HepG2 (cell line): ENCODE measurements around the gene PCSK6. TPM values are rescaled to one million over a fixed set of nuclear protein-coding genes. Genes with fewer than 3 reads are reported as not detected.
"Not testable (repeated sequence)": the region's sequence is repeated elsewhere in the genome, so short reads cannot be mapped to it uniquely, and the experiment has no call there.

ENCODE experiments used
- ATAC-seq: fragments of 200-7000 bp; cut with Tn5 transposase; 3 replicates; pipeline ENCODE4 v1.9.1; 2020; ENCODE audit warnings: mild to moderate bottlenecking, moderate library complexity
- BruUV-seq: library from RNA; stranded (reverse); fragments of 400-500 nt; replicated peaks from 2 replicates; lab custom pipeline; 2021; lab: Mats Ljungman, UMichigan
- CTCF ChIA-PET: fragments of 300-600 bp; formaldehyde crosslinking; extraction: SDS; loops from one replicate; lab custom pipeline; 2021; ENCODE audit warnings: low total read pairs, inconsistent platforms, low intra/inter-chr PET ratio; lab: Yijun Ruan, JAX
- POLR2A ChIA-PET: fragments of 350-600 bp; sonication (Branson Sonifier 250); formaldehyde crosslinking; loops from one replicate; lab custom pipeline; 2020; ENCODE audit warnings: antibody characterized with exemption, inconsistent platforms; lab: Yijun Ruan, JAX
- DNase-seq: peaks from one replicate; pipeline ENCODE4 v3.0.0-alpha.2; 2015; ENCODE audit warnings: low spot score
- FAIRE-seq: peaks from 3 replicates; lab custom pipeline; 2011; peaks lifted over from hg19 to GRCh38; lab: Jason Lieb, UNC
- H2AFZ ChIP-seq: one replicate; pipeline ENCODE4 v1.6.1; 2011; ENCODE audit warnings: low read length, inconsistent platforms
- H3K27ac ChIP-seq: fragments of 300-600 bp; 3 replicates; pipeline ENCODE4 v1.8.0; 2011; ENCODE audit warnings: mixed run types, mild to moderate bottlenecking, mixed read lengths, low read length, inconsistent platforms; ENCODE audit not compliant: insufficient read depth; ENCODE audit errors: extremely low read length
- H3K27me3 ChIP-seq, 2 experiments: fragments of 200-600 bp in 1 of 2; 2 replicates in 1 of 2; 3 replicates in 1 of 2; pipeline versions ENCODE4 v1.6.0 to v1.8.0; 2011; ENCODE audit warnings: low read length in 2 of 2, mild to moderate bottlenecking in 2 of 2, moderate library complexity in 2 of 2, inconsistent platforms in 1 of 2; ENCODE audit not compliant: insufficient read depth in 2 of 2, control insufficient read depth in 1 of 2
- H3K36me3 ChIP-seq, 2 experiments: fragments of 200-600 bp in 1 of 2; replicated peaks in 1 of 2; 2 replicates in 1 of 2; 3 replicates in 1 of 2; pipeline versions ENCODE4 v1.5.1 to v1.8.0; 2011; ENCODE audit warnings: low read length in 2 of 2, inconsistent platforms in 1 of 2; ENCODE audit not compliant: insufficient read depth in 2 of 2, control insufficient read depth in 1 of 2
- H3K4me1 ChIP-seq: 2 replicates; pipeline ENCODE4 v1.5.1; 2012; ENCODE audit warnings: low read length, inconsistent platforms; ENCODE audit not compliant: insufficient read depth
- H3K4me2 ChIP-seq: 2 replicates; pipeline ENCODE4 v1.6.0; 2011; ENCODE audit warnings: low read depth, low read length, inconsistent platforms
- H3K4me3 ChIP-seq, 3 experiments: fragments of 200-600 bp in 1 of 3; sonication (generic), shearing (Covaris generic) in 1 of 3; replicated peaks in 1 of 3; 2 replicates each; pipeline ENCODE4 v1.5.1; 2011 to 2016; ENCODE audit warnings: low read length in 3 of 3, inconsistent platforms in 2 of 3, low read depth in 2 of 3, mild to moderate bottlenecking in 2 of 3, control low read depth in 1 of 3, mixed read lengths in 1 of 3; ENCODE audit not compliant: insufficient read depth in 1 of 3
- H3K79me2 ChIP-seq: one replicate; pipeline ENCODE4 v1.6.1; 2011; ENCODE audit warnings: low read length, inconsistent platforms; ENCODE audit not compliant: insufficient read depth
- H3K9ac ChIP-seq: 2 replicates; pipeline ENCODE4 v1.6.0; 2011; ENCODE audit warnings: mild to moderate bottlenecking, low read depth, low read length, inconsistent platforms; ENCODE audit not compliant: insufficient read depth
- H3K9me3 ChIP-seq: 2 replicates; pipeline ENCODE4 v1.5.1; 2012; ENCODE audit warnings: mild to moderate bottlenecking, low read length
- H4K20me1 ChIP-seq: 2 replicates; pipeline ENCODE4 v1.6.0; 2011; ENCODE audit warnings: inconsistent platforms, mild to moderate bottlenecking, low read length, moderate library complexity; ENCODE audit not compliant: insufficient read depth
- CSRNP1 ChIP-seq: sonication (generic); formaldehyde crosslinking; IDR thresholded peaks from 2 replicates; pipeline ENCODE4 v1.8.1; 2023; ENCODE audit warnings: mild to moderate bottlenecking, missing genetic modification reagents
- GPBP1L1 ChIP-seq: sonication (generic); formaldehyde crosslinking; IDR thresholded peaks from 2 replicates; pipeline ENCODE4 v1.5.0; 2020; ENCODE audit warnings: mild to moderate bottlenecking, missing genetic modification reagents
- HMGXB4 ChIP-seq, 2 experiments: sonication (generic) in 1 of 2; formaldehyde crosslinking in 1 of 2; IDR thresholded peaks; 2 replicates each; pipeline versions ENCODE4 v1.4.0 to v1.6.1; 2018 to 2020; ENCODE audit warnings: missing genetic modification reagents in 2 of 2, borderline replicate concordance in 1 of 2, low read depth in 1 of 2, mild to moderate bottlenecking in 1 of 2, missing biosample characterization in 1 of 2
- MAZ ChIP-seq, 2 experiments: sonication (generic) in 1 of 2; formaldehyde crosslinking in 1 of 2; IDR thresholded peaks; 2 replicates each; pipeline versions ENCODE4 v1.5.0 to v1.6.1; 2012 to 2020; ENCODE audit warnings: low read depth in 2 of 2, mild to moderate bottlenecking in 2 of 2, borderline replicate concordance in 1 of 2, improper control_type of control experiment in 1 of 2, low read length in 1 of 2, missing genetic modification reagents in 1 of 2, moderate library complexity in 1 of 2
- PCBP1 ChIP-seq: fragments of 200-400 bp; formaldehyde crosslinking; IDR thresholded peaks from 2 replicates; pipeline ENCODE4 v1.6.1; 2017; ENCODE audit warnings: mild to moderate bottlenecking, low read depth, low read length, borderline replicate concordance
- TAF1 ChIP-seq: sonication (generic); formaldehyde crosslinking; IDR thresholded peaks from 2 replicates; pipeline ENCODE4 v1.4.0; 2020; ENCODE audit warnings: missing genetic modification reagents
- TBX2 ChIP-seq: sonication (generic); formaldehyde crosslinking; IDR thresholded peaks from 2 replicates; pipeline ENCODE4 v1.5.0; 2020; ENCODE audit warnings: missing genetic modification reagents, mild to moderate bottlenecking, borderline replicate concordance
- ZBTB38 ChIP-seq: sonication (generic); formaldehyde crosslinking; IDR thresholded peaks from 2 replicates; pipeline ENCODE4 v1.5.1; 2020; ENCODE audit warnings: mild to moderate bottlenecking, missing genetic modification reagents
- ZNF24 ChIP-seq: fragments of 450-650 bp; IDR thresholded peaks from 2 replicates; pipeline ENCODE4 v1.6.1; 2017; ENCODE audit warnings: antibody characterized with exemption, mild to moderate bottlenecking
- WGBS: methylation state at CpG from one replicate; pipeline ENCODE4 v1.1.6; 2017; ENCODE audit warnings: low lambda C conversion rate; 5-methylcytosine and 5-hydroxymethylcytosine counted together
- in situ Hi-C: cut with HindIII; loops from 2 replicates; pipeline ENCODE4 v1.10.0; 2017; ENCODE audit warnings: low pct_unique_long_range_greater_than_20kb; ENCODE audit not compliant: extremely low pct_ligation_motif_present
- intact Hi-C: fragments of 100-400 bp; cut with micrococcal nuclease; formaldehyde crosslinking; loops from one replicate; pipeline ENCODE4 v1.10.0; 2022; ENCODE audit not compliant: unreplicated experiment
- polyA plus RNA-seq, 8 experiments: library from polyadenylated mRNA; depleted of rRNA in 3 of 8; stranded (reverse) in 7 of 8; unstranded in 1 of 8; fragments of >200 nt; fragmentation: Illumina TruSeq in 4 of 8; extraction: Trizol in 4 of 8; gene quantifications; 2 replicates each; pipeline versions ENCODE4 v1.2.1 to v1.2.3, GENCODE V29; 2011 to 2016; ENCODE audit warnings: low read depth in 4 of 8, missing spikeins in 1 of 8, mixed read lengths in 1 of 8; ENCODE audit not compliant: insufficient read depth in 1 of 8
- total RNA-seq, 5 experiments: library from RNA; depleted of rRNA; stranded (reverse); fragments of >200 nt; fragmentation: Illumina TruSeq; extraction: Trizol; gene quantifications; 2 replicates each; pipeline ENCODE4 v1.2.3, GENCODE V29; 2016; ENCODE audit warnings: low read depth in 1 of 5

PCSK6 gene
- total and polyA plus RNA-seq, 2 of the 13 experiments (the other 11 are each of a cell fraction or from before 2014, with no cell fraction given), result 56.5 to 155 TPM

- H3K4me2 ChIP-seq, H2AFZ ChIP-seq, H3K9me3 ChIP-seq, CTCF ChIA-PET, DNase-seq, H3K27me3 ChIP-seq, BruUV-seq, H4K20me1 ChIP-seq, H3K9ac ChIP-seq, intact Hi-C loops, H3K27ac ChIP-seq, H3K4me3 ChIP-seq, FAIRE-seq, ATAC-seq, in situ Hi-C loops: not testable (repeated sequence)
- peaks cover 88% of the 10 kb centered on the region for H3K4me1 ChIP-seq
- H3K79me2 ChIP-seq, result peaks cover 90% of the 10 kb centered on the region
- POLR2A ChIA-PET, result interaction anchor here (1.0 kb wide), 1 partner anchor 15 kb away, joined by 3 read pairs; no protein-coding TSS in a partner anchor
- peak; percentile 59 for TF ChIP-seq ZNF24
- WGBS, result 98% methylated on average over 5 of the region's 5 CpGs
- H3K36me3 ChIP-seq, result peaks cover 2 to 11% of the 10 kb centered on the region in 2 experiments; a peak in 4 of 5 replicates
Observed at GRCh38 chr15:101454781-101455180, 34.7 kb downstream of the PCSK6 start.

- Histone ChIP-seq H3K36me3 (peaks cover 2 to 14% of the 10 kb centered on the region in 2 experiments; a peak in 3 of 5 replicates), H2AFZ (no peak overlapping the region), H3K27me3 (no peaks in the 10 kb centered on the region), H3K9ac (peak overlapping the region; percentile 18; the same call in 1 of the 2 replicates), H3K27ac (peak overlapping the region; percentile 72), H3K79me2 (peaks cover 89% of the 10 kb centered on the region), H4K20me1 (no peaks in the 10 kb centered on the region), H3K4me2 (no peak overlapping the region), H3K4me1 (peaks cover 84% of the 10 kb centered on the region), H3K9me3 (no peaks in the 10 kb centered on the region), H3K4me3 (no peak overlapping the region)
- intact Hi-C loops, result no loop called here
- WGBS, result 84% methylated on average over 8 of the region's 8 CpGs
- ATAC-seq, result no peak
- ChIA-PET CTCF (no interaction called here), POLR2A (no interaction called here)
- DNase-seq, result no peak
- TF ChIP-seq PCBP1, result no peak
- TF ChIP-seq TAF1 (CRISPR knock-in tag), result 0 out of 2 replicates have a peak, but pooled peaks have one; percentile 1
- TF ChIP-seq MAZ (IDR thresholded peaks at IDR 0.05; ENCODE audit: borderline replicate concordance, low read depth, low read length), result no peak
- TF ChIP-seq MAZ (CRISPR knock-in tag; IDR thresholded peaks at IDR 0.05; ENCODE audit: low read depth), result peak; percentile 29; the same call in 1 of the 2 replicates
- 0 out of 2 replicates have a peak, but pooled peaks have one; percentile 3 for TF ChIP-seq TBX2
- 0 out of 4 replicates have a peak, but pooled peaks of 1 of the 2 experiments have one; percentile 15 for TF ChIP-seq HMGXB4 (CRISPR knock-in tag; IDR thresholded peaks at IDR 0.05; ENCODE audit: borderline replicate concordance in 1 of 2, low read depth in 1 of 2)
- no peak for TF ChIP-seq GPBP1L1 (CRISPR knock-in tag)
- TF ChIP-seq ZBTB38 (CRISPR knock-in tag), result 0 out of 2 replicates have a peak, but pooled peaks have one; percentile 19
- TF ChIP-seq CSRNP1 (CRISPR knock-in tag), result no peak
- in situ Hi-C loops, result no loop called here
- no peak for FAIRE-seq
- no TSS peak for BruUV-seq
Observed at GRCh38 chr15:101454365-101454764, 35.1 kb downstream of the PCSK6 start.
